ENCODE data around the gene APOL5.
"Not testable (repeated sequence)": the region's sequence is repeated elsewhere in the genome, so short reads cannot be mapped to it uniquely, and the experiment has no call there.

The APOL5 gene

DNA sequence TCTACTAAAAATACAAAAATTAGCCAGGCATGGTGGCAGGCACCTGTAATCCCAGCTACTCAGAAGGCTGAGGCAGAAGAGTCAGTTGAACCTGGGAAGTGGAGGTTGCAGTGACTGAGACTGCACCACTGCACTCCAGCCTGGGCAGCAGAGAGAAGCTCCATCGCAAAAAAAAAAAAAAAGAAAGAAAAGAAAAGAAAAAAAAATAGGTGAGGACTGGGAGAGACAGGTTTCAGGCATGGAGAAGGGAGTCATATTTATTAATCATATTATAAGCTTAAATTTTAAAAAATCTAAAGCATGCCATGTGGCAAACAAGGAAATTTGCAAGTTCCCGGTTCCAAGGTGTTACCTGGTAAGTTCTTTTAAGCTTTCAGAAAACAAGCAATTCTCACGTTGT, at the start of gene APOL5:
Gene APOL5 (plus strand): TSS at position 301 of the 400 bp plus-strand sequence. CDS start 0 bp downstream, at position 301.
- no peak for DNase-seq (ENCODE audit: low read depth in 2 of 2, low spot score in 1 of 2)

- DNase-seq (ENCODE audit: low read depth in 2 of 2, low spot score in 1 of 2) = no peak
These were observed 43.3 kb upstream of the APOL5 start for GRCh38 chr22:35674335-35674734.

GRCh38 chr22:35676065-35676464, 41.6 kb upstream of the APOL5 start:
- not testable (repeated sequence) for DNase-seq (ENCODE audit: low read depth in 2 of 2, low spot score in 1 of 2)

GRCh38 chr22:35677460-35678187, 40.0 kb upstream of the APOL5 start:
- DNase-seq (ENCODE audit: low read depth in 2 of 2, low spot score in 1 of 2) = no peak

DNA sequence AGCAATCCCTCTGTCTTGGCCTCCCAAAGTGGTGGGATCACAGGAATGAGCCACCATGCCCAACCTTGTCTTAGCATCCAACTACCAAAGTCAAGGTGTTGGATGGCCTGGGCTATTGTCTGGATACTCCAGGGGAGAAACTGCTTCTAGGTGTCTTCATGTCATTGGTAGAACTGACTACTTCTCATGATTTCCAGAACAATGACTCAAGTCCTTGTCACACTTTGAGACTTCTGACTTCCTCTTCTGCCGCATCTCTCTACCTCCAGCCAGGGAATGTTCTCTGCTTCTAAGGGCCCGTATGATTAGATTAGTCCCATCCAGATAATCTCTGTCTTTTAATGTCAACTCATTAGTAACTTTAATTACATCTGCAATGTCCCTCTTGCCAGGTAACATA, 38.8 kb upstream of the APOL5 start:
- DNase-seq (ENCODE audit: low read depth in 2 of 2, low spot score in 1 of 2) = no peak

DNA sequence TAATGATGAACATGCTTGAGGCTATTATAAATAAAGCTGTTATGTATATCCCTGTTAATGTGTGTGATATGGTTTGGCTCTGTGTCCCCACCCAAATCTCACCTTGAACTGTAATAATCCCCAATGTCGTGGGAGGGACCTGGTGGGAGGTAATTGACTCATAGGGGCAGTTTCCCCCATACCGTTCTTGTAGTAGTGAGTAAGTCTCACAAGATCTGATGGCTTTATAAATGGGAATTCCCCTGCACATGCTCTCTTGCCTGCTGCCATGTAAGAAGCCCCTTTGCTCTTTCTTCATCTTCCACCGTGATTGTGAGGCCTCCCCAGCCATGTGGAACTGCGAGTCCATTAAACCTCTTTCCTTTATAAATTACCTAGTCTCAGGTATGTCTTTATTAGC, 38.2 kb upstream of the APOL5 start:
- DNase-seq (ENCODE audit: low read depth in 2 of 2, low spot score in 1 of 2) = not testable (repeated sequence)

- DNase-seq (ENCODE audit: low read depth in 2 of 2, low spot score in 1 of 2) = no peak
These were observed 36.1 kb upstream of the APOL5 start for GRCh38 chr22:35681454-35682052.

- DNase-seq (ENCODE audit: low read depth in 2 of 2, low spot score in 1 of 2) = no peak
These were observed 34.1 kb upstream of the APOL5 start for GRCh38 chr22:35683560-35683959.

DNA sequence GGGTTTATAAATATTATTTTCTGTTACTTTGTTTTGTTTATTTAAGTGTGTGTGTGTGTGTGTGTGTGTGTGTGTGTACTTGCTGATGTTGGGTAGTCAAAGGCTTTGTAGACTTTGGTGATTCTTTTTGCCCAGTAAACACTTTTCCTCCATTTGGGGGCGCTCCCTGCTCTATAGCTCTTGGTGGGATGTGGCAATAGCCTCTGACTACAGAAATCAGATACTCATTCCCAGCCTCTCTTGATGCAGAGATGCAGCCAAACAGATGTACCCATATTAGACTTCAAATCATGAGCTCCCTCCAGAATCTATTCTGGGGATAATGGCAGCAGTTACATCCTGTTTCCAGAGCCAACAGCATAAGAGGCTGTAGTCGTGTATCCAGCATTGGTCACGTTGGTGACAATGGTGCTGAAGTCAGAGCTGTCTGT, 33.4 kb upstream of the APOL5 start:
- no peak for DNase-seq (ENCODE audit: low read depth in 2 of 2, low spot score in 1 of 2)

- DNase-seq (ENCODE audit: low read depth in 2 of 2, low spot score in 1 of 2) = no peak
These were observed 32.9 kb upstream of the APOL5 start for GRCh38 chr22:35684732-35685131.

DNA sequence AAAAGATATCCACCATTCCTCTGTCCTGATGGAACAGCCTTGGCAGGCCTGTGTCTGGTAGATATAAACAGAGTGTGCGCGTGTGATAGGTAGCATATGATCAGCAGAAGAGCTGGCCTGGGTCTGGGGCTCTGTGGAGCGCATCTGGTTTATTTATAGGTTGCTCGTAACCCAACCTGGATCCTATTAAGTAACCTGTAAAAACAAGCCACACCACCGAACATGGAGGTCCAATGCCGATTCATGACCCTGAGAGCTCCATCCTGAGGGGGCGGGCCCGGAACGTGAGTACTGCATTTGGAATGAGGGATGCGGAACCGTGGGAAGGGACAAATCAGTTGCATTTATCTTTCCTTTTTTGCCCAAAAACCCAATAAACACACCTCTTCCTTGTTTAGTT, 31.9 kb upstream of the APOL5 start:
- DNase-seq (ENCODE audit: low read depth in 2 of 2, low spot score in 1 of 2) = no peak

- no peak for DNase-seq (ENCODE audit: low read depth in 2 of 2, low spot score in 1 of 2)
These were observed 31.4 kb upstream of the APOL5 start for GRCh38 chr22:35686298-35686697.

GRCh38 chr22:35687461-35687860, 30.2 kb upstream of the APOL5 start:
- no peak for DNase-seq (ENCODE audit: low read depth in 2 of 2, low spot score in 1 of 2)

GRCh38 chr22:35688913-35689675, 28.6 kb upstream of the APOL5 start:
- no peak for DNase-seq (ENCODE audit: low read depth in 2 of 2, low spot score in 1 of 2)

DNA sequence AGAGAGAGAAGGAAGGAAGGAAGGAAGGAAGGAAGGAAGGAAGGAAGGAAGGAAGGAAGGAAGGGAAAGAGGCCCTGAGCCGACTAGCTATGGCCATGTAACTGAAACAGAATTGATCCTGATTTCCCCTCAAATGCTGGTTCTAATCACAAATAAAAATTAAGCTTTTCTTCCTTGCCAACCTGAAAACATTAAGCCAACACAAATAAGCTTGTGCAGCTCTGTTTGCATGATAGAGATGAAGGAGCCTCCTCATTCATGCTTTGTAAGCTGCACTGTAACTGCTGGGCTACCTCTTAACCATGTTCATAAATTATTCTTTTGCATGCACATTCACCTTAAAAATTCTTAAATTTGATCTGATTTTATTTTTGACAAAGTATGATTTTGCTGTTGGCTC, 27.7 kb upstream of the APOL5 start:
- no peak for DNase-seq (ENCODE audit: low read depth in 2 of 2, low spot score in 1 of 2)

DNA sequence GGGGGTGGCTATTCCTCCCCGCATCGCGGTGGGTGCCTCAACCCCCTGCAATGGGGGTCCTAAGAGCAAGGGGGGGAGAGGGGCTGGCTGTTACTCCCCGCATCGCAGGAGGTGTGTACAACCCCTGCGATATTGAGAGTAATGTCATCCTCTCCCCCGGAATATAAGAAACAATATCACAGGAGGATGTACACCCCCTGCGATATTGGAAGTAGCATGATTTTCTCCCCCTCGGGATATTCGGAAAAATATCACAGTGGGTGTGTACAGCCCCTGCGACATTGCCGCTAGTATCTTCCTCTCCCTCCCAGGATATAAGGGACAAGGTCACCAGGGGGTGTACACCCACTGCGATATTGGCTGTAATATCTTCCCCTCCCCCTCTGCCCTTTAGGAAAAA, 22.5 kb upstream of the APOL5 start:
- no peak for DNase-seq (ENCODE audit: low read depth in 2 of 2, low spot score in 1 of 2)

GRCh38 chr22:35697142-35697541, 20.5 kb upstream of the APOL5 start:
- DNase-seq (ENCODE audit: low read depth in 2 of 2, low spot score in 1 of 2) = no peak

DNA sequence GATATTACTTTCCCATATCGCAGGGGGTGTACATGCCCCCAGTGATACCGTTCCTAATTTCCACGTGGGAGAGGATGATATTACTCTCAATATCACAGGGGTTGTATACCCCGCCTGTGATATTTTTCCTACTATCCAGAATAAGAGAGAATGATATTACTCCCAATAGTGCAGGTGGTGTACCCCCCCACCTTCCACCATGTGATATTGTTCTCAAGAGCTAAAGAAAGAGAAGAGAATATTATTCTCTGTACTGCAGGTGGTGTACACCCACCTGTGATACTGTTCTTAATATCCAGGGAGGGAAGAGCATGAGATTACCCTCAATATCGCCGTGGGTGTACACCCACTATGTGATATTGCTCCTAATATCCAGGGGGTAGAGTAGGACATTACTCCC, 17.8 kb upstream of the APOL5 start:
- DNase-seq (ENCODE audit: low read depth in 2 of 2, low spot score in 1 of 2) = not testable (repeated sequence)

- DNase-seq (ENCODE audit: low read depth in 2 of 2, low spot score in 1 of 2) = no peak
These were observed 13.6 kb upstream of the APOL5 start for GRCh38 chr22:35703861-35704584.

DNA sequence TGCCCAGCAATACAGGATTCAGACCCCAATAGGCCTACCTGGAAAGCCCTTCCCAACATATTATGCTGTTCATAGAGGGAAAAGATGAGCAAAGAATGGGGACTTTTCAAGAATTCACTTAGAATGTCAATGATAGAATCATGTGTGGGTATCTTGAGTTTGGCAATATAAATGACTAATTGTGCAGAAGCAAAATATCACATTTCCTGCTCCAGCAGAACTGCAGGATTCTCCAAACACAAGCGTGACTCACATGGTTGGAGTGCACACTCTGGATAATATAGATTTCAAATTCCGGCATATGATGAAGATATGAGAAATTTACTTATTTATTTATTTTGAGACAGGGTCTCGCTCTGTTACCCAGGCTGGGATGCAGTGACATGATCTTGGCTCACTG, 12.5 kb upstream of the APOL5 start:
- DNase-seq (ENCODE audit: low read depth in 2 of 2, low spot score in 1 of 2) = no peak

DNA sequence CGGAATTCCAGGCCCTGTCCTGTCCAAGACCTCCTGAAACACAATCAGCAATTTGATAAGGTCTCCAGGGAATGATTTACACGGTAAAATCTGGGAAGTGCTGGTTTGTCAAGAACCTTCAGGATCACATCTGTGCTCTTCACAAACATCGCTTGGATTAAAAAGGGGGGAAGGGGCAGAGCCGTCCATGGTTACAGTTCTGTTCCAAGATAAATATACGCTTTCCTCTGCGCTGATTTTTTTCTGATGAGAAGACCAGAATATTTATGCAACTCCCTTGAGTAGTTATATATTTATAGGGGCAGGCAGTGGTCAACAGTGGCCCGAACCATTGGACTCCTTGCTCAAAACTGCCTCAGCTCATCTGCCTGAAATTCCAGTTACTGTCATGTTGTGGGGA, 9.2 kb upstream of the APOL5 start:
- DNase-seq (ENCODE audit: low read depth in 2 of 2, low spot score in 1 of 2) = no peak

- DNase-seq (ENCODE audit: low read depth in 2 of 2, low spot score in 1 of 2) = no peak
These were observed 8.8 kb upstream of the APOL5 start for GRCh38 chr22:35708917-35709316.

Measured in stimulated activated CD8-positive, alpha-beta memory T cell treated with anti-CD3 and anti-CD28 coated beads, Interleukin-4, amount 100 ng/mL, for 1 hour (primary cell).